Stimulated activated CD4-positive, alpha-beta T cell treated with anti-CD3 and anti-CD28 coated beads, Interleukin-15, amount 100 ng/mL, for 48 hours (primary cell): ENCODE results near the gene SLC38A7.
"Not testable (repeated sequence)": the region's sequence is repeated elsewhere in the genome, so short reads cannot be mapped to it uniquely, and the experiment has no call there.

Experiments used
- DNase-seq, 2 donors: peaks; one replicate each; pipeline ENCODE4 v3.0.0-alpha.2; 2020; ENCODE audit warnings: low read depth in 2 of 2

SLC38A7 gene

DNA sequence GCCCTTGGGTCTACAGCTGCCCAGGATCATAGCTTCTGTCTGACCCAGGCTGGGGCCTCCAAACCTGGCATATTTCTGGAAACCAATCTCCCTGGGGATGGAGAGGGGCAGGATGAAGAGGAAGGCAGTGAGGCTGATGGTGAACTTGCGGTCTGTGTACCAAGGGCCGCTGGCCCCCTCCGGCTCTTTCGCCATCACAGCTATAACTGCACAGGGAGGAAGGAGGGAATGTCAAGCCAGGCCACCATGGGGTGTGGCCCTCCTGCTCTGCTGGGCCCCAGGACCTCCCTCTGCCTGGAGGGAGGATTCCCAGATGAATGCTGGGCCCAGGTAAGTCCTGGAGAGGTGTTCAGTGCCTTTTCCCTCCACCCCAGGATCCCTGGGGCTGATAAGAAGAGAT lies 6.3 kb downstream of the SLC38A7 start:
- DNase-seq = no peak

DNA sequence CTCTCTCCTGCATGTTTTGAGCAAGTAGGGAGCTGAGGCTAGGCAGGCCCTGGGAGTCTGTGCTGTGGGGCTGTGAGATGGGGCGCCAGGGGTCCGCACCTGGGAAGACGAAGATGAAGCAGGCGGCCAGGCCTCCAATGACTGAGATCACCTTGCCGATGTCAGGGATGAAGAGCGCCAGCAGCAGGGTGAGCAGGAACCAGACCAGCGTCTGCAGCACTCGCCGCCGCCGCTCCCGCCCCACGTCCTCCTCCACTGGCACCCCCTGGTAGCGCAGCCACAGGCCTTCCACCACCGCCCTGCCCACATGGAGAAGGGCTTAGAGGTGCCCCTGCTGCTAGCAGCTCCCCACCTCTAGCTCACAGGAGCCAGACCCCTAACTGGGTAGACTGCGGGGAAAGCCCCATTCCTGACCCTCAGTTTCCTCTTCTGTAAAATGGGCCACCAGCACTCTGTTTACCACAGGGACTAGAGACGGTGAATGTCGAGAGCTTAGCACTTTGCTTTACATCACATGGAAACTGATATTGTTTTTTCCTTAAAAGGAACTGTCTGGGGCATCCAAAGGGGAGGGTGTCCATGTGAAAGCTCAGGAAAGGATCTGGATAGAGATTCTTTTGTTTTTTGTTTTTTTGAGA lies 13.5 kb downstream of the SLC38A7 start:
- DNase-seq = no peak

DNA sequence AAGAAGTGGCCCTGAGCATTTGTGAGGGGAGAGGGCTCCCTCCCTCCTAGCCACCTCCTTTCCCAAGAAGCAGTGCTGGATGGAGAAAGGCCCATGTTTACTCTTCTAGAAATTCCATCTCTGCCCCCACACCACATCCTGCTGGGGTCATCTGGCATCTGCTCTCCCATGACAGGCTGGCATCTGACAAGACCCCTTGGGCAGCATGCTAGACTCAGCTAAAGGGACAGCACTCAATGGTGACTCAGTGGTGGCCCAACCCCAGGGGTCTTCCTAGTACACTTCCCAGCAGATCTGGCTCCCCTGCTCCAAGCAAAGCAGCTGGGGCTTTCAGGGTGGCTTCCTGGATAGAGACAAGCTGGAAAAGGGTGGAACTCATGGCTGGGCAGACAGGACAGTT lies 14.4 kb downstream of the SLC38A7 start:
- no peak for DNase-seq

DNA sequence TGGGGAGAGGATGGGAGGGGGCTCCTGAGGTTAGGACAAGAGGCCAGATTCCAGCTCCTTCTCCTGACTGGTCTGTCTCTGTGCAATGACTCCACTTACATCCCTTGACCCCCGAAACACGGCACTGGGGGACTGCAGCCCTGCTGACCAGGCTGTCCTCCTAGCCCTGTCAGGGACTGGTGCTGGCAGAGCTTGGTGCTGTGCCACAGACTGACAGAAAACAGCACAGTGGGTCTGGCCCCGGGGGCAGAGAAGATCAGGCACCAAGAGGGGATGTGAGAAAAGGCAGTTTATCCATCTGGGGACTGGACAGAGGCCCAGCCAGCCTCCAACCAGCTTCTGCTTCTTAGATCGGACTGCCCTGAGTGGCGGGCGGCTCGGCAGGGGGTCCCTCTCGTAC lies 19.4 kb downstream of the SLC38A7 start:
- DNase-seq = no peak

GRCh38 chr16:58661199-58661830 lies 23.3 kb downstream of the SLC38A7 start:
- no peak for DNase-seq

DNA sequence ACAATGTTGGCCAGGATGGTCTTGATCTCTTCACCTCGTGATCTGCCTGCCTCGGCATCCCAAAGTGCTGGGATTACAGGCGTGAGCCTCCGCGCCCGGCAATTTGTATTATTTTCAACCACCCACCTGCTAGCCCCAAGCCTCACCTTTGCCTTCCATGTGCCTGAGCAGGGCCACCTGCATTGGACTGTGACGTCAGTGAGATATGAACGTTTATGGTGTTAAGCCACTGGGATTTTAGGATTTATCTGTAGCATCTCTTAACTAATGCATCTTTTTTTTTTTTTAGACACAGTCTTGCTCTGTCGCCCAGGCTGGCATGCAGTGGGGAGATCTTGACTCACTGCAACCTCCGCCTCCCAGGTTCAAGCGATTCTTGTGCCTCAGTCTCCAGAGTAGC lies 24.7 kb downstream of the SLC38A7 start:
- not testable (repeated sequence) for DNase-seq

- DNase-seq = no peak
Measured at GRCh38 chr16:58658796-58659211, 25.8 kb downstream of the SLC38A7 start.

- no peak for DNase-seq
Measured at GRCh38 chr16:58656899-58657298, 27.7 kb downstream of the SLC38A7 start.

DNA sequence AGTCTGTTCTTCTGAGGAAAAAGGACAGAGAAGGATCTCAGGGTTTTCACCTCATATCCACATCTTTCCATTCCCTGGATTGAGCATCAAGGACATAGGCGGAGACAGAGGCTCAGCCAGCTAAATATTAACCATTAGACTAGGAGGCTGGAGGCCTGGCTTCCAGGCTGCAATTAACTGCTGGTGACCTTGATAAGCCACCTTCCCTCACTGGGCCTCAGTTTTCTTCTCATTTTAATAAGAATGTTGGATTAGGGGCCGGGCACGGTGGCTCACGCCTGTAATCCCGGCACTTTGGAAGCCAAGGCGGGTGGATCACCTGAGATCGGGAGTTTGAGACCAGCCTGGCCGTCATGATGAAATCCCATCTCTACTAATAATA lies 29.4 kb downstream of the SLC38A7 start:
- no peak for DNase-seq

- DNase-seq = no peak
Measured at GRCh38 chr16:58654560-58655214, 29.9 kb downstream of the SLC38A7 start.

DNA sequence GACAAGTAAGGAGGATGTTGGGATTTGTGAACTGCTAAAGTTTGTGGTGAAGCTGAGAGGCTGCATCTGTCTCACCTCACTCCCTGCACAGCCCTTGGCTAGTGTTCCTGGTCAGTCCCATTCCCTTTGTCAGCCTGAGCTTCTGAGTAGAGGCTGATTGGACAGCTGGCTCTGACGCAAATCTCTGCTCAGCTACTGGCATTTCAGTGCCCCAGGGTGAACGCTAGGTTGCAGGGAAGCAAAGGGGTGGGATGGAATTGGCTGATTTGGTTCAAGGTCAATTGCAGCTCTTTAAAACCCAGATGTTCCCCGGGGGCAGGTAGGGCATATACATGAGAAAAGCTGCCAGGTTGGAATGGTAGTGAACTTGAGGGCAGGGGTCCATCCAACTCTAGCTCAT lies 31.8 kb downstream of the SLC38A7 start:
- DNase-seq = no peak

GRCh38 chr16:58651965-58652348 lies 32.6 kb downstream of the SLC38A7 start:
- DNase-seq = no peak

DNA sequence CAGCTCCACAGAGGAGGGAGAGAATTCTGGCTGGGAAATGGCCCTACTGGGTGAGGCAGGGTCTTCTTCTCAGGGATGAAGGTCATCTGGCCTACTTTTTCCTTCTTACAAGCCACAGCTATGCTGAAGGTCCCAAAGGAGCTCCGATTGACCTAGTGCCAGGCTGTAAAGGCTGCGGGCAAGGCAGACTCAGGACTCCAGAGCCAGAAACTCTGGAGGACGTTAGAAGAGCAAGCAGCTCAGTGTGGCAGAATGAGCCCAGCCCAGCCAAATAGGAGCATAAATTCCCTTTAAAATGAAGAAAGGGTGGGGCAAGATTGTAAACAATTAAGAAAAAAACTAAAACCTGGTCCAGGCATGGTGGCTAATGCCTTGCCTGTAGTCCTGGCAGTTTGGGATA lies 34.9 kb downstream of the SLC38A7 start:
- no peak for DNase-seq

- no peak for DNase-seq
Measured at GRCh38 chr16:58647107-58647506, 37.5 kb downstream of the SLC38A7 start.

GRCh38 chr16:58644765-58645487 lies 39.6 kb downstream of the SLC38A7 start:
- DNase-seq = no peak

DNA sequence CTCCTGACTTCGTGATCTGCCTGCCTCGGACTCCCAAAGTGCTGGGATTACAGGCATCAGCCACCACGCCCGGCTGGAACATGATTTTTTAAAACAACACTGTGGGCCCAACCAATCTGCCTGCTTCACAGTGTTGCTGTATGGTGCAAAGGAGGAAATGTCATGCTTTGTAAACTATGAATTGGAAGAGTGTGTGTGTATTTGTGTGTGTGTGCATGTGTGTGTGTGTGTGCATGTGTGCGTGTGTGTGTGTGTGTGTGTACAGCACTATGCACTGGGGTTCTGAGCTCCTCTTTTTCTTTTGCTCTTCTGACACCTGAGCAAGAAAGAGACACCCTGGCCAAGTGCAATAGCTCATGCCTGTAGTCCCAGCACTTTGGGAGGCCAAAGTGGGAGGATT lies 40.5 kb downstream of the SLC38A7 start:
- no peak for DNase-seq

DNA sequence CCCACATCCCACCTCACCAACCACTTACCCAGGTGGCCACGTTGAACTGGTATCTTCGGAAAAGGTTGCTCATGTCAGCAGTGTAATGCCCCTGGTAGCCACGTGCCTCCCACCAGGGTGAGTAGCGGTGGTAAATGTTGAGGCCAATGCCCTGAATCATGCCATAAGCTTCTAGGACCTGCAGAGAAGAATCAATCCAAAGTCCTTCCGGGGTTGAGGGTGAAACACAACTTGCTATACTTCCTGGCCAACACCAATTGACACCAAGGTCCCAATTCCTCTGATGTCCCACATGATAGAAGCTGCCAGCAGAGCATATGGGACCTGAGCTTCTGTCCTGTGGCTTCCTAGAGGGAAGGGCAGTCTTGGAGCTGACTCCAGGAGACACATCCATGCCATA lies 43.6 kb downstream of the SLC38A7 start:
- no peak for DNase-seq

GRCh38 chr16:58639836-58640235 lies 44.7 kb downstream of the SLC38A7 start:
- no peak for DNase-seq

DNA sequence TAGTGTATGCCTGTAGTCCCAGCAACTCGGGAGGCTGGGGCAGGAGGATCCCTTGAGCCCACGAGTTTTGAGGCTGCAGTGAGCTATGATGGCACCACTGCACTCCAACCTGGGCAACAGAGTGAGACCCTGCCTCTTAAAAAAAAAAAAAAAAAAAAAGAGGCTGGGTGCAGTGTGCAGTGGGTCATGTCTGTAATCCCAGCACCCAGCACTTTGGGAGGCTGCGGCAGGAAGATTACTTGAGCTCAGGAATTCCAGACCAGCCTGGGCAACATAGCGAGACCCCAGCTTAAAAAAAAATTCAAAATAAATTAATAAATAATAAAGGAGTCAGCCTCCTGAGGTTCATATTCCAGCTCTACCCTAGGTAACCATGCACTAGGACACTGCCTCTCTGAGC lies 45.3 kb downstream of the SLC38A7 start:
- DNase-seq = no peak

GRCh38 chr16:58638148-58639036 lies 46.2 kb downstream of the SLC38A7 start:
- DNase-seq = no peak

- DNase-seq = not testable (repeated sequence)
Measured at GRCh38 chr16:58637021-58637420, 47.5 kb downstream of the SLC38A7 start.

DNA sequence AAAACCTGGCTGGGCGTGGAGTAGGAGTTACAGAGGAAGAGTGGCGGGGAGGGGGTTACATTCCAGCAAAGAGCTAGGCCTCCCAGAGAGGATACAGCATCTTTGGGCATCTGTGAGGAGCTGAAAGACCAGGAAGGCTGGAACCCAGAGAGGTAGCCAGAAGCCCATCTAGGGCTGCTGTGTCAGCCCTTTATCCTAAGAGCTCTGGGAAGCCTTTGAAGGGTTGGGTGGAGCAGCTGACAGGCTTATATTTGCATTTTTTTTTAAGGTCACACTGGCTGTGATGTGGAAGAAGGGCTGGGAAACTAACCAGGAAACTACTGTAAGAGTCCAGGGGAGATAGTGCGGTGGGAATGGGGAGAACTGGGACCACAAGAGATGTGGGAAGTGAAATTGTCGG lies 48.1 kb downstream of the SLC38A7 start:
- DNase-seq = no peak
